ENCODE results near the gene DEFB108B.
A peak's percentile ranks its signal among the peaks of the same experiment; 100 is the strongest.
"Not testable (repeated sequence)": the region's sequence is repeated elsewhere in the genome, so short reads cannot be mapped to it uniquely, and the experiment has no call there.

DEFB108B gene

GRCh38 chr11:71821539-71821938 is 11.5 kb upstream of the DEFB108B start:
- DNase-seq: not testable (repeated sequence)

GRCh38 chr11:71829247-71829646 is 3.8 kb upstream of the DEFB108B start:
- not testable (repeated sequence) for DNase-seq

GRCh38 chr11:71829686-71830085 is 3.3 kb upstream of the DEFB108B start:
- not testable (repeated sequence) for DNase-seq

- not testable (repeated sequence) for DNase-seq
These were observed 9.7 kb downstream of the DEFB108B start for GRCh38 chr11:71842720-71843119.

GRCh38 chr11:71843355-71843754 is 10.4 kb downstream of the DEFB108B start:
- DNase-seq: not testable (repeated sequence)

GRCh38 chr11:71843858-71844257 is 10.9 kb downstream of the DEFB108B start:
- no peak for DNase-seq

DNA sequence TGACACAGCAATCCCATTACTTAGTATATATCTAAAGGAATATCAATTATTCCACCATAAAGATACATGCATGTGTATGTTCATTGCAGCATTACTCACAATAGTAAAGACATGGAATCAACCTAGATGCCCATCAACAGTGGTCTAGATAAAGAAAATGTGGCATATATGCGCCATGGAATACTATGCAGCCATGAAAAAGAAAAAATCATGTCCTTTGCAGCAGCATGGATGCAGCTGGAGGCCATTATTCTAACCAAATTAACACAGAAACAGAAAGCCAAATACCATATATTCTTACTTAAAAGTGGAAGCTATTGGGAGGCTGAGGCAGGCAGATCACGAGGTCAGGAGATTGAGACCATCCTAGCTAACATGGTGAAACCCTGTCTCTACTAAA is 20.9 kb downstream of the DEFB108B start:
- not testable (repeated sequence) for DNase-seq

GRCh38 chr11:71855880-71856279 is 22.9 kb downstream of the DEFB108B start:
- not testable (repeated sequence) for DNase-seq

GRCh38 chr11:71860835-71861234 is 27.8 kb downstream of the DEFB108B start:
- not testable (repeated sequence) for DNase-seq

- peak; percentile 38 for DNase-seq
These were observed 31.1 kb downstream of the DEFB108B start for GRCh38 chr11:71863978-71864627.

DNA sequence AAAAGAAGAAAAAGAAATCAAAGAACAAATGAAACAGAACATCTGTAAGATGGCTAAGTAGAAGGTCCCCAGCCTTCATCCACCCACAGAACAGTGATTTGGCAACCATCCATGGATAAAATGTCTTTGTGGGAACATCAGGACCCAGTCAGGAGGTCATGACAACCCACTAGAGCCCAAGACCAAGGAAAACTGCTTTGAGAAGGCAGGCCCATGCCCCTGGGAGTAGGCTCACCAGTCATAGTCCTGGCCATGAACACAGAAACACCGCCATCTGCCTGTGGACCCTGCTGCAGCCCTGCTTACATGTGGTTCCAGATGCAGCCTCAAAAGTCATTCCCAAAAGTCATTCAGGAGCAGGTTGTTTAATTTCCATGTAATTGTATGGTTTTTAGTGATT is 34.2 kb downstream of the DEFB108B start:
- DNase-seq: not testable (repeated sequence)

DNA sequence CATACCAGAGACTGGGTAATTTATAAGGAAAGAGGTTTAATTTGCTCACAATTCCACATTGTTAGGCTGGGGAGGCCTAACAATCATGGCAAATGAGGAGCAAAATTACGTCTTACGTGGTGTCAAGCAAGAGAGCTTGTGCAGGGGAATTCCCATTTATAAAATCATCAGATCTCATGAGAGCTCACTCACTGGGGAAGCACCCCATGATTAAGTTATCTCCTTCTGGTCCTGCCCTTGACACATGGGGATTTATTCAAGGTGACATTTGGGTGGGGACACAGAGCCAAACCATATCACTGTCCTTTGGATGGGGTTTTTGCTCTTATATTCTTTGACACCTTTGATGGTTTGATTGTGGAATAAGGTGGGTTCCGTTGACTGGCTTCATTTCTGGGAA is 36.9 kb downstream of the DEFB108B start:
- not testable (repeated sequence) for DNase-seq

GRCh38 chr11:71870661-71871060 is 37.7 kb downstream of the DEFB108B start:
- DNase-seq: not testable (repeated sequence)

- not testable (repeated sequence) for DNase-seq
These were observed 43.3 kb downstream of the DEFB108B start for GRCh38 chr11:71876262-71876661.

DNA sequence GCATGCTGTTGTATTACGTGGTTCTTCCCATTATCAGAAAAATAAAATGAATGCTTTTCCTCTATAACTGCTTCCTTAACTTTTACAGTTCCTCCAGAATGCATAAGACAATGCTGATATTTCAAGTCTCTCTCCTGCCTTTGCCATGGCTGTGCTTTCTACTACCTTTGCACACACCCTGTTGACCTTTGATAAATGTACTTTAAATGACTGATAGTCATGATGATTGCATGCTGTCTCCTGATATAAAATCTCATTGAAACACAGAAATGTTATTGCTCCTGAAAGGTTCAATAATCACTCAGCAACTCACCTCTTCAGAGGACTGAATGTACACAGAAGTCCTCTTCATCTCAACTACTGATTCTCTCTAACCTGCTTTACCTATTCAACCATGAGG is 45.1 kb downstream of the DEFB108B start, which contains the start of gene DEFB131B:
Gene DEFB131B, plus strand, starts transcription at position 395 of the 400 bp plus-strand sequence. Its CDS starts 0 bp downstream, at position 395.
- not testable (repeated sequence) for DNase-seq

DNA sequence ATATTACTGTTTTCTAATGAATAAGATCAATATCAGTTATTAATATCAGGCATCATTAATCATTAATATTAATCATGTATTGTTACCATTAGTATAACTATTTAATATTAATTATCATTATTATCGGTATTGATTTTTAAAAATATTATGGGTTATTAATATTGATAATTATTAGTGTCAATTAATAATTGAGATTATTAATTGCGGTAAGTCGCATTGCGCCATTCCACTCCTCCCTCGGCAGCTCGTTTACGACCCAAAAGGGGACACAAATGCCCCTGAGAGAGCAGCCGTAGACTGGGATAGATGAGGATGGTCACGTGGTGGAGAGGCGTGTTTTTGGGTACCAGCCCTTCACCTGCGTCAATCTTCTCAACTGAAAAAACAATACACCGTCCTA is 52.8 kb downstream of the DEFB108B start:
- not testable (repeated sequence) for DNase-seq
